PFSK-1 (cell line): ENCODE measurements around the gene CERS5.

ENCODE experiments used
- FOXP2 ChIP-seq: optimal IDR thresholded peaks from 2 replicates; pipeline ENCODE3; 2011; ENCODE audit warnings: borderline replicate concordance, control low read depth, inconsistent platforms; ENCODE audit not compliant: insufficient read depth; ENCODE audit errors: extremely low read length, extremely low read depth
- POLR2AphosphoS5 ChIP-seq: IDR thresholded peaks from 2 replicates; pipeline ENCODE4 v1.6.1; 2012; ENCODE audit warnings: low read depth, mild to moderate bottlenecking, control low read depth, low read length, moderate library complexity
- SIN3A ChIP-seq: IDR thresholded peaks from 2 replicates; pipeline ENCODE4 v1.6.1; 2012; ENCODE audit warnings: mild to moderate bottlenecking, low read length, moderate library complexity, borderline replicate concordance; ENCODE audit not compliant: insufficient read depth
- TAF1 ChIP-seq: IDR thresholded peaks from 2 replicates; pipeline ENCODE4 v1.6.1; 2012; ENCODE audit warnings: low read length, control low read depth, borderline replicate concordance; ENCODE audit not compliant: insufficient read depth
- TF ChIP-seq, protein P1 (sequence below), 2 experiments: IDR thresholded peaks; 2 replicates each; pipeline versions ENCODE4 v1.6.1 to v1.8.0; 2011 to 2012; ENCODE audit warnings: low read depth in 2 of 2, low read length in 2 of 2, control low read depth in 1 of 2, inconsistent platforms in 1 of 2, mild to moderate bottlenecking in 1 of 2, moderate library complexity in 1 of 2; ENCODE audit not compliant: insufficient read depth in 1 of 2

DNA sequence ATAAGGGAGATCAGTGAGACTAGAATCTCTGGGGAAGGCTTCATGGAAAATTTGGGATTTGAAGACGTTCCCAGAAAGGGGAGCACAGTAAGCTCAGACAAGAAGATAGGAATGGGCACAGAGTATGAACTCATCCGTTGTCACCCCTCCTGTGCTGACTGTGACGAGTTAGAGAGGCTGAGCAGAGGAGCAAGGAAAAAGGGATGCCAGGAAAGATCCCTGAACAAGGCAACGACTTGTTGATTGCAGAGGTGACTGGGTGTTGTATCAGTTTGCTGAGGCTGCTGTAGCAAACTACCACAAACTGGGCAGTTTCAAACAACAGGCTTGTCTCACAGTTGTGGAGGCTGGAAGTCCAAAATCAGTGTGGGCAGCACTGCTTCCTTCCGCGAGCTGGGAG, 69.2 kb downstream of the CERS5 start:
- TF ChIP-seq SIN3A (no peak), POLR2AphosphoS5 (no peak), TAF1 (no peak), FOXP2 (no peak)
- TF ChIP-seq, protein P1, sequence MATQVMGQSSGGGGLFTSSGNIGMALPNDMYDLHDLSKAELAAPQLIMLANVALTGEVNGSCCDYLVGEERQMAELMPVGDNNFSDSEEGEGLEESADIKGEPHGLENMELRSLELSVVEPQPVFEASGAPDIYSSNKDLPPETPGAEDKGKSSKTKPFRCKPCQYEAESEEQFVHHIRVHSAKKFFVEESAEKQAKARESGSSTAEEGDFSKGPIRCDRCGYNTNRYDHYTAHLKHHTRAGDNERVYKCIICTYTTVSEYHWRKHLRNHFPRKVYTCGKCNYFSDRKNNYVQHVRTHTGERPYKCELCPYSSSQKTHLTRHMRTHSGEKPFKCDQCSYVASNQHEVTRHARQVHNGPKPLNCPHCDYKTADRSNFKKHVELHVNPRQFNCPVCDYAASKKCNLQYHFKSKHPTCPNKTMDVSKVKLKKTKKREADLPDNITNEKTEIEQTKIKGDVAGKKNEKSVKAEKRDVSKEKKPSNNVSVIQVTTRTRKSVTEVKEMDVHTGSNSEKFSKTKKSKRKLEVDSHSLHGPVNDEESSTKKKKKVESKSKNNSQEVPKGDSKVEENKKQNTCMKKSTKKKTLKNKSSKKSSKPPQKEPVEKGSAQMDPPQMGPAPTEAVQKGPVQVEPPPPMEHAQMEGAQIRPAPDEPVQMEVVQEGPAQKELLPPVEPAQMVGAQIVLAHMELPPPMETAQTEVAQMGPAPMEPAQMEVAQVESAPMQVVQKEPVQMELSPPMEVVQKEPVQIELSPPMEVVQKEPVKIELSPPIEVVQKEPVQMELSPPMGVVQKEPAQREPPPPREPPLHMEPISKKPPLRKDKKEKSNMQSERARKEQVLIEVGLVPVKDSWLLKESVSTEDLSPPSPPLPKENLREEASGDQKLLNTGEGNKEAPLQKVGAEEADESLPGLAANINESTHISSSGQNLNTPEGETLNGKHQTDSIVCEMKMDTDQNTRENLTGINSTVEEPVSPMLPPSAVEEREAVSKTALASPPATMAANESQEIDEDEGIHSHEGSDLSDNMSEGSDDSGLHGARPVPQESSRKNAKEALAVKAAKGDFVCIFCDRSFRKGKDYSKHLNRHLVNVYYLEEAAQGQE (IDR thresholded peaks at IDR 0.05; ENCODE audit: insufficient read depth in 1 of 2, low read depth in 2 of 2, low read length in 2 of 2), result no peak
